GM12864 (cell line): ENCODE results near the gene WDR59.
"Not testable (repeated sequence)": the region's sequence is repeated elsewhere in the genome, so short reads cannot be mapped to it uniquely, and the experiment has no call there.

Source experiments
- DNase-seq: peaks from one replicate; pipeline ENCODE4 v3.0.0-alpha.2; 2011; ENCODE audit warnings: low read depth
- H3K4me3 ChIP-seq: 2 replicates; pipeline ENCODE4 v1.5.1; 2011; ENCODE audit warnings: mild to moderate bottlenecking, low read depth, low read length, control low read depth
- TF ChIP-seq, protein P1 (sequence below): IDR thresholded peaks from 2 replicates; pipeline ENCODE4 v1.5.1; 2011; ENCODE audit warnings: low read depth, mild to moderate bottlenecking, moderate library complexity, low read length, control low read depth, inconsistent platforms; ENCODE audit errors: missing control alignments

The WDR59 gene

DNA sequence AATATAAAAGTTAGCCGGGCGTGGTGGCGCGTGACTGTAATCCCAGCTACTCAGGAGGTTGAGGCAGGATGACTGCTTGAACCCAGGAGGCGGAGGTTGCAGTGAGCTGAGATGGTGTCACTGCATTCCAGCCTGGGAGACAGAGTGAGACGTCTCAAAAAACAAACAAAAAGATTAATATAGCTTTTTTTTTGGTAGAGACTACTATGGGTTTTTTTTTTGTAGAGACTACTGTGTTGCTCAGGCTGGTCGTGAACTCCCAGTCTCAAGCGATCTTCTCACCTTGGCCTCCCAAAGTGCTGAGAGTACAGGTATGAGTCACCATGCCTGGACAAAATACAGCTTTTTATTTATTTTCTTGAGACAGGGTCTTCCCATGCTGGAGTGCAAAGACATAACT is 34.1 kb upstream of the WDR59 start:
- H3K4me3 ChIP-seq, result no peak overlapping the region
- no peak for DNase-seq
- TF ChIP-seq, protein P1, sequence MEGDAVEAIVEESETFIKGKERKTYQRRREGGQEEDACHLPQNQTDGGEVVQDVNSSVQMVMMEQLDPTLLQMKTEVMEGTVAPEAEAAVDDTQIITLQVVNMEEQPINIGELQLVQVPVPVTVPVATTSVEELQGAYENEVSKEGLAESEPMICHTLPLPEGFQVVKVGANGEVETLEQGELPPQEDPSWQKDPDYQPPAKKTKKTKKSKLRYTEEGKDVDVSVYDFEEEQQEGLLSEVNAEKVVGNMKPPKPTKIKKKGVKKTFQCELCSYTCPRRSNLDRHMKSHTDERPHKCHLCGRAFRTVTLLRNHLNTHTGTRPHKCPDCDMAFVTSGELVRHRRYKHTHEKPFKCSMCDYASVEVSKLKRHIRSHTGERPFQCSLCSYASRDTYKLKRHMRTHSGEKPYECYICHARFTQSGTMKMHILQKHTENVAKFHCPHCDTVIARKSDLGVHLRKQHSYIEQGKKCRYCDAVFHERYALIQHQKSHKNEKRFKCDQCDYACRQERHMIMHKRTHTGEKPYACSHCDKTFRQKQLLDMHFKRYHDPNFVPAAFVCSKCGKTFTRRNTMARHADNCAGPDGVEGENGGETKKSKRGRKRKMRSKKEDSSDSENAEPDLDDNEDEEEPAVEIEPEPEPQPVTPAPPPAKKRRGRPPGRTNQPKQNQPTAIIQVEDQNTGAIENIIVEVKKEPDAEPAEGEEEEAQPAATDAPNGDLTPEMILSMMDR, result no peak

DNA sequence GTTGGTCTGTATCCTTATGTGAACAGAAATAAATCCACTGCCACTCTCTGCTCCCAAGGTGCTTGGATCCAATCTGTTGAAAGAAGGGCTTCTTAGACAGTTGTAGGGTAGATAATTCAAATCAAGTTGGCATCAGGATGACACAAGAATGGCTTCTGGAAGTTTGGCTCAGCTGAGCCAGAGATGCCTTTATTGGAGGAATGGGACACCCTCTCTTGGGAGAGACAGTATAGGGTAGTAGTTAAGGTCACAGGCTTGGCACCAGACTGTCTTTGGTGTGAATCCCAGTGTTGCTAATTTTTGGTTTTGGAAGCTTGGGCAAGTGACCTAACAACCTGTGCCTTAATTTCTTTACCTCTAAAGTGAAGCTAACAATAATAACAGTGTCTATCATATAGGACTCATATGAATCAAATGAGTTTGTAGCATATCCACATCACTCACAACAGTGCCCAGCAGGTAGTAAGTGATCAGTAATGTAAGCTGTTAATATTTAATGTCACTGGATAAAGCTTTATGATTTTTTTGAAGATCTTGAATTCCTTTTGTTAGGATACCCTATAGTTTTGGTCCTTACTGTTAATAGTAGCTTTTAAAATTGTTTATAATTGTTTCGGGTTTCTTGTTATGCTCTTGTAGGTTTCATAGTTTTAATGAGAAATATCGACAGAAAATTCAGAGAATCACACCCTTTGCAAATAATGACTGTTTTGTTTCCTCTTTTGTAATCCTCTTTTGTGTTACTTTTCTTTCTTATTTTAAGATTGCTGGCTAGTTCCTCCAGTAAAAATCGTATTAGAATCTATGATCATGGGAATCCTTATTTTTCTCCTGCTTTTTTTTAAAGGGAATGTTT is 33.0 kb upstream of the WDR59 start:
- H3K4me3 ChIP-seq, result no peak overlapping the region
- TF ChIP-seq, protein P1, result no peak
- DNase-seq, result no peak

DNA sequence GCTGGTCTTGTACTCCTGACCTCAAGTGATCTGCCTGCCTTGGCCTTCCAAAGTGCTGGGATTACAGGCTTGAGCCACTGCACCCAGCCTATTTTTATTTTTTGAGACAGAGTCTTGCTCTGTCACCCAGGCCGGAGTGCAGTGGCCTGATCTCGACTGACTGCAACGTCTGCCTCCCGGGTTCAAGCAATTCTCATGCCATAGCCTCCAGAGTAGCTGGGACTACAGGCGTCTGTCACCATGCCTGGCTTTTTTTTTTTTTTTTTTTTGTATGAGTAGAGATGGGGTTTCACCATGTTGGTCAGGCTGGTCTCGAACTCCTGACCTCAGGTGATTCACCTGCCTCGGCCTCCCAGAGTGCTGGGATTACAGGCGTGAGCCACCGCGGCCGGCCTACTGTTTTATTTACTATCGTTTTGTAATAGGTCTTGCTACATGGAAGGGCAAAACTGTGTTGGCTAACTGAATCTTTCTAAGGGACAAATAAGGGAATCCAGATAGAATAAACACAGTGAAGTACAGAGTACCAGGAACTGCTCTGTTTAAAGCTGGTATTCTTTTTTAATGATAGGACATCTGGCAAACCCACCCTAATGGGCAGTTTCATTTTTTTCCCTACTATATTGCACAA is 31.6 kb upstream of the WDR59 start:
- not testable (repeated sequence) for DNase-seq, H3K4me3 ChIP-seq

GRCh38 chr16:75014318-75014717 is 29.4 kb upstream of the WDR59 start:
- H3K4me3 ChIP-seq, result no peak overlapping the region
- TF ChIP-seq, protein P1, result no peak

DNA sequence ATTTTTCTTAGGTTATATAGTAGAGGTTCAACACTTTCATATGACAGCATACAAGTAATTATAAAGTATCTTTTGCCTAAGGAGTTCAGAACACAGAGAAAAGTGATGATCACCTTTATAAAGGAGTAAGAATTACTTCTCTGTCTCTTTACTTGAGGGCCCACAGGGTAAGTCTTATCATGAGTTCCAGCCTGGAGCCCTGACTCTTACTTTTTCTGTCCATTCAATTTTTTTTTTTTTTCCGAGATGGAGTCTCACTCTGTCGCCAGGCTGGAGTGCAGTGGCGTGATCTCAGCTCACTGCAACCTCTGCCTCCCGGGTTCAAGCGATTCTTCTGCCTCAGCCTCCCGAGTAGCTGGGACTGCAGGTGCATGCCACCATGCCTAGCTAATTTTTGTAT is 28.2 kb upstream of the WDR59 start:
- peak overlapping the region; percentile 6; the same call in 1 of the 2 replicates for H3K4me3 ChIP-seq
- DNase-seq, result not testable (repeated sequence)

More at GRCh38 chr16:75014318-75014717, 29.4 kb upstream of the WDR59 start:
- no peak for DNase-seq

DNA sequence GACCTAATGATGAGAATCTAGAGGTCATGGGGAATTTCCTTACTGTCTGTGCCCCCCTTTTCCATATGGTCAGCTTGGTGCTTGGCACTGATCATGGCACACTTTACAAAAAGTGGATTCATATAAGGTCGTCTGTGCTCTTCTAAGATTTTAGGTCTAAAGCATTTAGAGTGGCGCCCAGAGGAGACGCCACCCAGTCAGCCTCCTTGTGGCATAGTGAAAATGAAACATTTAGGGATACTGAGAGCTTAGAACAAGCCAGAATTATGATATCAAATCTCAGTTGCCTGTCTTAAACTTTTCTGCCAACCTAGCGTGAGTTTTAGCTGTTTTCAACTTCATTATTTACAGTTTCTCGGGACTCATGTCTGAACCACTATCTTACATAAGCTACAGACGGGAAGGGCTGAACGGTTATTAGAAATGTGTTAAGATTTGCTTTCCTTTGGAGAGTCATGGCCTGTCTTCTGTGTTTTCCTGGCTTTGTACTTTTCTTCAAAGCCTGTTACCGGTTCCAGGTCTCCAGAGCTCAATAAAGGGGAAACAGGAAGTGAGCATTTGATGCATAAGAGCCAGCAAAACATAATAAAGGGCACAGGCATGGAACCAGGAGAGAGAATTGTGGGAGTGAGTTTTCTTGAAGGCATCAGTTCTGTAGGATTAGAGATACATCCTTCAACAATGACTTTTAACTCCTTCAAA is 27.6 kb upstream of the WDR59 start:
- peak overlapping the region; percentile 6 for H3K4me3 ChIP-seq
- TF ChIP-seq, protein P1, result no peak
- DNase-seq, result no peak

DNA sequence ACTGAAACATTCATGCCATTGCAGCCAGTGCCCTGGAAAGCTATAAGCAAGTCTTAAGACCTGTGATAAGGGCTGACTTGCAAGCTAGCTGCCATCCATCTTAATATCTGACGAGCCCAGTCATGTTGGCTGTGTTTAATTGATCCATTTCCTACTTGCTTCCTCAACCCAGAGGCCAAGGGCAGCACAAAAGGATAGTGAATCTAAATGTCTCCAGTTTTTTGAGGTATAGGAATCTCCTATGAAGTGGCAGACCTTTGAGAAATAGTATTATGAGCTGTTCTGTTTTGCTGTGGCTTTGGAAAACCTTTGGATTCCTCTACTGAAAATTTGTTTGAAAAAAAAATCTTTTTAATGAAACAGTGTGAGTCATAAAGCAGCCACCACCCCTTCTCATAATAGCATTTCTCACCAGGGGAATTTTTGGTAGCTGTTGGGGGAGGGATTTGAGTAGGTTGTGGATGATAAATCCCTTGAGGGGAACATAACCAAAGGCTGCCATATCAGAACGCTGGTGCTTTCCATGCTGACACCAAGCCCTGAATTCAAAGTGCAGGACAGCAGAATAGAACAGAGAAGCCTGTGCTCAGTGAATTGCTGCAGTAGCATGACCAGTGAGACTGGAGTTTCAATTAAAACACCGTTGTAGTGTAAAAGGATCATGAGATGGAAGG is 26.8 kb upstream of the WDR59 start:
- peak; percentile 62 for DNase-seq
- peak overlapping the region; percentile 6; the same call in 1 of the 2 replicates for H3K4me3 ChIP-seq
- TF ChIP-seq, protein P1, result no peak
